ENCODE results near the gene SPPL3. TPM values are rescaled to one million over a fixed set of nuclear protein-coding genes. Genes with fewer than 3 reads are reported as not detected.

SPPL3 gene
- total and polyA plus RNA-seq, 12 donors = 9.7 to 45.0 (median 35.7) TPM

DNA sequence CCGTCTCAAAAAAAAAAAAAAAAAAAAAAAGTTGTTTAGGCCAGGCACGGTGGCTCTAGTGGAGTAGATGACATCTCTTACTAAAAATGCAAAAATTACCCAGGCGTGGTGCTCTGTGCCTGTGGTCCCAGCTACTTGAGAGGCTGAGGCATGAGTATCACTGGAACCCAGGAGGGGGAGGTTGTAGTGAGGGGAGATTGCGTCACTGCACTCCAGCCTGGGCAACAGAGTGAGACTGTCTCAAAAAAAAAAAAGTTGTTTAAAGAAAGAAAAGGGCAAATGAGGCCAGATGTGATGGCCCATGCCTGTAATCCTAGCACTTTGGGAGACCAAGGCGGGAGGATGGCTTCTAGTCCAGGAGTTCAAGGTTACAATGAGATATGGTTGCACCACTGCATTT lies 36.6 kb upstream of the SPPL3 start:
- Histone ChIP-seq H3K4me3 (no peak overlapping the region), H3K36me3 (no peaks in the 10 kb centered on the region), H3K27me3 (peaks cover 0 to 26% (median 0%) of the 10 kb centered on the region in 7 donors), H3K9me3 (no peaks in the 10 kb centered on the region), H3K4me1 (peaks cover 0 to 29% (median 0%) of the 10 kb centered on the region in 9 donors), H3K27ac (peak overlapping the region in 1 of 10 donors; percentile 65)
- DNase-seq (no peak), ATAC-seq (no peak)
- WGBS, 2 donors = 72 to 74% methylated on average over 5 of the region's 5 CpGs
- TF ChIP-seq, protein P1, sequence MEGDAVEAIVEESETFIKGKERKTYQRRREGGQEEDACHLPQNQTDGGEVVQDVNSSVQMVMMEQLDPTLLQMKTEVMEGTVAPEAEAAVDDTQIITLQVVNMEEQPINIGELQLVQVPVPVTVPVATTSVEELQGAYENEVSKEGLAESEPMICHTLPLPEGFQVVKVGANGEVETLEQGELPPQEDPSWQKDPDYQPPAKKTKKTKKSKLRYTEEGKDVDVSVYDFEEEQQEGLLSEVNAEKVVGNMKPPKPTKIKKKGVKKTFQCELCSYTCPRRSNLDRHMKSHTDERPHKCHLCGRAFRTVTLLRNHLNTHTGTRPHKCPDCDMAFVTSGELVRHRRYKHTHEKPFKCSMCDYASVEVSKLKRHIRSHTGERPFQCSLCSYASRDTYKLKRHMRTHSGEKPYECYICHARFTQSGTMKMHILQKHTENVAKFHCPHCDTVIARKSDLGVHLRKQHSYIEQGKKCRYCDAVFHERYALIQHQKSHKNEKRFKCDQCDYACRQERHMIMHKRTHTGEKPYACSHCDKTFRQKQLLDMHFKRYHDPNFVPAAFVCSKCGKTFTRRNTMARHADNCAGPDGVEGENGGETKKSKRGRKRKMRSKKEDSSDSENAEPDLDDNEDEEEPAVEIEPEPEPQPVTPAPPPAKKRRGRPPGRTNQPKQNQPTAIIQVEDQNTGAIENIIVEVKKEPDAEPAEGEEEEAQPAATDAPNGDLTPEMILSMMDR (IDR thresholded peaks at IDR 0.05) = no peak
- intact Hi-C loops (cut with DNase I) = loop anchor here in 2 of 10 donors (5.0 to 10.0 kb wide), 2 partner anchors 167 to 174 kb away; no protein-coding TSS in a partner anchor

DNA sequence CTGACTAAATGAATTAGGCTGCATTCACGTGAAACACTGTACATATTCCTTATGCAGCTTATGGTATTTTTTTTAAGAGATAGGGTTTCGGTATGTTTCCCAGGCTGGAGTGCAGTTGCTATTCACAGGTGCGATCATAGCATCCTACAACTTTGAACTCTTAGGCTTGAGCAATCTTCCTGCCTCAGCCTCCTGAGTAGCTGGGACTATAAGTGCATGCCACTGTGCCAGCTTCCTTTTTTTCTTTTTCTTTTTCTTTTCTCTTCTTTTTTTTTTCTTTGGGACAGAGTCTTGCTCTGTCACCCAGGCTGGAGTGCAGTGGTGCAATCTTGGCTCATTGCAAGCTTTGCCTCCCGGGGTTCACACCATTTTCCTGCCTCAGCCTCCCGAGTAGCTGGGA lies 35.8 kb upstream of the SPPL3 start:
- WGBS, 2 donors = 64 to 73% methylated on average over 5 of the region's 5 CpGs
- intact Hi-C loops (cut with DNase I) = loop anchor here in 2 of 10 donors (5.0 to 10.0 kb wide), 2 partner anchors 167 to 175 kb away; no protein-coding TSS in a partner anchor

DNA sequence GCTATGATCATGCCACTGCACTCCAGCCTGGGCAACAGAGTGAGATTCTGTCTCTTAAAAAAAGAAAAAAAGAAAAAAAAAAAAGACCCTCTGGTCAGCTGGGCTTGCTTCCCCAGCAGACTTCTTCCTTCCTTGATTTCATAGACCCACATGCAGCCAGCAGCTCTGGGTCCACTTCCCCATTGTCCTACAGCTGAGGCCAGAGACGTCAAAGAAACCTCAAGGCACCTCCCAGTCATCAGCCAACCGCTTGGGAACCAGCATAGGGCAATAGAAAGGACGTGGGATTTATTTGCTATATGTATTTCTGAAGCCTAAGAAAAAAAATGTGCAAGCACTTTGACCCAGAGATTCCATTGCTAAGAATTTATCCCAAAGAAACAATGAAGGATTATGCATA lies 35.4 kb upstream of the SPPL3 start:
- intact Hi-C loops (cut with DNase I) = no loop called here
- peak in 7 of 8 donors; percentile 45 to 81 (median 69) for ATAC-seq

More for the DNA sequence above, 35.8 kb upstream of the SPPL3 start:
- Histone ChIP-seq H3K4me1 (peaks cover 0 to 37% (median 0%) of the 10 kb centered on the region in 9 donors), H3K9me3 (no peaks in the 10 kb centered on the region), H3K27ac (peak overlapping the region in 1 of 10 donors; percentile 65), H3K36me3 (no peaks in the 10 kb centered on the region), H3K27me3 (peaks cover 0 to 26% (median 0%) of the 10 kb centered on the region in 7 donors), H3K4me3 (no peak overlapping the region)
- TF ChIP-seq, protein P1 (IDR thresholded peaks at IDR 0.05) = no peak
- DNase-seq (no peak), ATAC-seq (peak in 1 of 8 donors; percentile 25)

DNA sequence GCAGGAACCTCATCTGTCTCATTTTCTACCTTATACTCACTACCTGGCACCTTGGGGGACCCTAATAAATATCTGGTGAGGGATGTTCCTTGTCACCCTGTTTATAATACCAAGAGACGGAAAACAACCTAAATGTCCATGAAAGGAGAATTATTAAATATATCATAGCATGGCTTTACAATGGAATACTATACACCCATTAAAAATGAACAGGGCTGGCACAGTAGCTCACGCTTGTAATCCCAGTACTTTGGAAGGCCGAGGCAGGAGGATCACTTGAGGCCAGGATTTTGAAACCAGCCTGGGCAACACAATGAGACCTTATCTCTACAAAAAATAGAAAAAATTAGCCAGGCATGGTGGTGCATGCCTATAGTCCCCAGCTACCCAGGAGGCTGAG lies 34.3 kb upstream of the SPPL3 start:
- TF ChIP-seq, protein P1 (IDR thresholded peaks at IDR 0.05) = no peak

More for the DNA sequence above, 35.4 kb upstream of the SPPL3 start:
- peak in 1 of 2 donors; percentile 37 for DNase-seq
- TF ChIP-seq, protein P1 (IDR thresholded peaks at IDR 0.05) = no peak
- no peaks in the 10 kb centered on the region for H3K36me3 ChIP-seq
- no peaks in the 10 kb centered on the region for H3K9me3 ChIP-seq
- WGBS, 2 donors = 33 to 45% methylated on average over 3 of the region's 3 CpGs
- H3K27me3 ChIP-seq = peaks cover 0 to 26% (median 0%) of the 10 kb centered on the region in 7 donors
- no peak overlapping the region for H3K4me3 ChIP-seq
- H3K4me1 ChIP-seq = peaks cover 0 to 36% (median 0%) of the 10 kb centered on the region in 9 donors
- peak overlapping the region in 1 of 10 donors; percentile 65 for H3K27ac ChIP-seq

More for the DNA sequence above, 34.3 kb upstream of the SPPL3 start:
- DNase-seq = no peak
- H3K36me3 ChIP-seq = no peaks in the 10 kb centered on the region
- intact Hi-C loops (cut with DNase I) = no loop called here
- WGBS, 2 donors = 73 to 87% methylated on average over 3 of the region's 3 CpGs
- H3K9me3 ChIP-seq = no peaks in the 10 kb centered on the region
- H3K27me3 ChIP-seq = peaks cover 0 to 26% (median 0%) of the 10 kb centered on the region in 7 donors
- no peak overlapping the region for H3K27ac ChIP-seq
- no peak for ATAC-seq
- no peak overlapping the region for H3K4me3 ChIP-seq
- peaks cover 0 to 34% (median 0%) of the 10 kb centered on the region in 9 donors for H3K4me1 ChIP-seq
